ENCODE results near the gene ABCB1. TPM values are rescaled to one million over a fixed set of nuclear protein-coding genes. Genes with fewer than 3 reads are reported as not detected.

ABCB1 gene
- total and polyA plus RNA-seq, 2 experiments from 2014 or later, result 0.53 to 0.80 TPM

- Mint-ChIP-seq H3K27me3 (ENCODE audit: insufficient read depth, low read depth, poor library complexity) (no peaks in the 10 kb centered on the region), H3K36me3 (ENCODE audit: low read depth) (no peaks in the 10 kb centered on the region), H3K9me3 (no peaks in the 10 kb centered on the region; the same call in 1 of the 3 replicates), H3K4me3 (no peak overlapping the region), H3K27ac (no peak overlapping the region), H3K4me1 (peaks cover 9% of the 10 kb centered on the region; the same call in 2 of the 3 replicates)
- H2AFZ ChIP-seq, result no peak overlapping the region
- no peak overlapping the region for H3K27ac ChIP-seq (ENCODE audit: low read depth)
- H3K9me2 ChIP-seq (ENCODE audit: insufficient read depth), result no peaks in the 10 kb centered on the region
- no peak for ATAC-seq
- H3K4me2 ChIP-seq, result no peak overlapping the region
- H4K20me1 ChIP-seq (replicated peaks; ENCODE audit: insufficient read depth), result no peaks in the 10 kb centered on the region
- H3K36me3 ChIP-seq (ENCODE audit: insufficient read depth), result no peaks in the 10 kb centered on the region
- TF ChIP-seq REST (IDR thresholded peaks at IDR 0.05; ENCODE audit: unreplicated experiment), result no peak
- TF ChIP-seq, protein P1, sequence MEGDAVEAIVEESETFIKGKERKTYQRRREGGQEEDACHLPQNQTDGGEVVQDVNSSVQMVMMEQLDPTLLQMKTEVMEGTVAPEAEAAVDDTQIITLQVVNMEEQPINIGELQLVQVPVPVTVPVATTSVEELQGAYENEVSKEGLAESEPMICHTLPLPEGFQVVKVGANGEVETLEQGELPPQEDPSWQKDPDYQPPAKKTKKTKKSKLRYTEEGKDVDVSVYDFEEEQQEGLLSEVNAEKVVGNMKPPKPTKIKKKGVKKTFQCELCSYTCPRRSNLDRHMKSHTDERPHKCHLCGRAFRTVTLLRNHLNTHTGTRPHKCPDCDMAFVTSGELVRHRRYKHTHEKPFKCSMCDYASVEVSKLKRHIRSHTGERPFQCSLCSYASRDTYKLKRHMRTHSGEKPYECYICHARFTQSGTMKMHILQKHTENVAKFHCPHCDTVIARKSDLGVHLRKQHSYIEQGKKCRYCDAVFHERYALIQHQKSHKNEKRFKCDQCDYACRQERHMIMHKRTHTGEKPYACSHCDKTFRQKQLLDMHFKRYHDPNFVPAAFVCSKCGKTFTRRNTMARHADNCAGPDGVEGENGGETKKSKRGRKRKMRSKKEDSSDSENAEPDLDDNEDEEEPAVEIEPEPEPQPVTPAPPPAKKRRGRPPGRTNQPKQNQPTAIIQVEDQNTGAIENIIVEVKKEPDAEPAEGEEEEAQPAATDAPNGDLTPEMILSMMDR (conservative IDR thresholded peaks at IDR 0.05; ENCODE audit: low read depth in 2 of 2), result no peak
- TF ChIP-seq, protein P2, sequence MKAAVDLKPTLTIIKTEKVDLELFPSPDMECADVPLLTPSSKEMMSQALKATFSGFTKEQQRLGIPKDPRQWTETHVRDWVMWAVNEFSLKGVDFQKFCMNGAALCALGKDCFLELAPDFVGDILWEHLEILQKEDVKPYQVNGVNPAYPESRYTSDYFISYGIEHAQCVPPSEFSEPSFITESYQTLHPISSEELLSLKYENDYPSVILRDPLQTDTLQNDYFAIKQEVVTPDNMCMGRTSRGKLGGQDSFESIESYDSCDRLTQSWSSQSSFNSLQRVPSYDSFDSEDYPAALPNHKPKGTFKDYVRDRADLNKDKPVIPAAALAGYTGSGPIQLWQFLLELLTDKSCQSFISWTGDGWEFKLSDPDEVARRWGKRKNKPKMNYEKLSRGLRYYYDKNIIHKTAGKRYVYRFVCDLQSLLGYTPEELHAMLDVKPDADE (IDR thresholded peaks at IDR 0.05), result no peak
- TF ChIP-seq EZH2 (IDR thresholded peaks at IDR 0.05; ENCODE audit: low read depth, unreplicated experiment), result no peak
- TF ChIP-seq NANOG (IDR thresholded peaks at IDR 0.05; ENCODE audit: borderline replicate concordance), result no peak
- no peak for TF ChIP-seq CREB1 (CRISPR knock-in tag; IDR thresholded peaks at IDR 0.05; ENCODE audit: low read depth)
- TF ChIP-seq JUNB (IDR thresholded peaks at IDR 0.05; ENCODE audit: unreplicated experiment), result no peak
- no peaks in the 10 kb centered on the region for H3K79me2 ChIP-seq (replicated peaks; ENCODE audit: insufficient read depth)
- no peaks in the 10 kb centered on the region for H3F3A ChIP-seq (replicated peaks; ENCODE audit: low read depth)
- no peak for DNase-seq (ENCODE audit: low spot score)
- no peaks in the 10 kb centered on the region for H3K27me3 ChIP-seq (ENCODE audit: insufficient read depth)
- no peak overlapping the region for H3K4me3 ChIP-seq
- H3K4me1 ChIP-seq (ENCODE audit: insufficient read depth), result peaks cover 8% of the 10 kb centered on the region
Observed at GRCh38 chr7:87565877-87566276, 34.8 kb downstream of the ABCB1 start.

GRCh38 chr7:87564296-87564963 is 36.3 kb downstream of the ABCB1 start:
- no peaks in the 10 kb centered on the region for H3F3A ChIP-seq (replicated peaks; ENCODE audit: low read depth)
- TF ChIP-seq, protein P1 (conservative IDR thresholded peaks at IDR 0.05; ENCODE audit: low read depth in 2 of 2), result peak; percentile 73 to 80
- no peak for TF ChIP-seq STAT1 (IDR thresholded peaks at IDR 0.05; ENCODE audit: unreplicated experiment)
- peaks cover 23% of the 10 kb centered on the region for H3K4me1 ChIP-seq (ENCODE audit: insufficient read depth)
- no peaks in the 10 kb centered on the region for H3K27me3 ChIP-seq (ENCODE audit: insufficient read depth)
- no peak overlapping the region for H3K4me3 Mint-ChIP-seq
- ATAC-seq, result peak; percentile 97
- no peaks in the 10 kb centered on the region for H3K79me2 ChIP-seq (replicated peaks; ENCODE audit: insufficient read depth)
- H3K27me3 Mint-ChIP-seq (ENCODE audit: insufficient read depth, low read depth, poor library complexity), result no peaks in the 10 kb centered on the region
- H3K36me3 ChIP-seq (ENCODE audit: insufficient read depth), result no peaks in the 10 kb centered on the region
- H3K4me1 Mint-ChIP-seq, result peaks cover 23% of the 10 kb centered on the region
- H3K4me2 ChIP-seq, result no peak overlapping the region
- no peaks in the 10 kb centered on the region for H3K9me2 ChIP-seq (ENCODE audit: insufficient read depth)
- H2AFZ ChIP-seq, result no peak overlapping the region
- H3K27ac Mint-ChIP-seq, result no peak overlapping the region
- peak; percentile 77 for DNase-seq (ENCODE audit: low spot score)
- H3K27ac ChIP-seq (ENCODE audit: low read depth), result no peak overlapping the region
- no peaks in the 10 kb centered on the region; the same call in 1 of the 3 replicates for H3K9me3 Mint-ChIP-seq
- no peak overlapping the region for H3K4me3 ChIP-seq
- H3K36me3 Mint-ChIP-seq (ENCODE audit: low read depth), result no peaks in the 10 kb centered on the region
- H4K20me1 ChIP-seq (replicated peaks; ENCODE audit: insufficient read depth), result no peaks in the 10 kb centered on the region

Data from GM23338 (cell line).